Stomach (tissue), 9 donors: Measurements from ENCODE around the gene TM9SF1. TPM values are rescaled to one million over a fixed set of nuclear protein-coding genes. Genes with fewer than 3 reads are reported as not detected.

Experiments
- DNase-seq, 2 donors: peaks; one replicate each; pipeline versions ENCODE4 v3.0.0 to v3.0.0-alpha.2; 2013 to 2019
- H3K27ac ChIP-seq, 5 donors: fragments of 200-600 bp in 4 of 5; sonication (generic) in 4 of 5; one replicate each; pipeline ENCODE4 v1.5.1; 2013 to 2019; ENCODE audit warnings: mild to moderate bottlenecking in 1 of 5, moderate library complexity in 1 of 5
- H3K27me3 ChIP-seq, 3 donors: fragments of 200-600 bp; sonication (generic); one replicate each; pipeline ENCODE4 v1.5.1; 2017 to 2019; ENCODE audit warnings: mixed run types in 1 of 3
- H3K36me3 ChIP-seq, 4 donors: fragments of 200-600 bp; sonication (generic); 1 replicate in 3 of 4; 2 replicates in 1 of 4; pipeline ENCODE4 v1.5.1; 2016 to 2019
- H3K4me1 ChIP-seq, 4 donors: fragments of 200-600 bp; sonication (generic); one replicate each; pipeline ENCODE4 v1.5.1; 2016 to 2019
- H3K4me3 ChIP-seq, 4 donors: fragments of 200-600 bp; sonication (generic) in 3 of 4; one replicate each; pipeline ENCODE4 v1.5.1; 2016 to 2019; ENCODE audit warnings: mild to moderate bottlenecking in 1 of 4
- H3K9me3 ChIP-seq, 4 donors: fragments of 200-600 bp; sonication (generic); one replicate each; pipeline ENCODE4 v1.5.1; 2016 to 2019
- EP300 ChIP-seq: sonication (generic); formaldehyde crosslinking; IDR thresholded peaks from one replicate; pipeline ENCODE4 v1.6.1; 2017; ENCODE audit warnings: antibody characterized with exemption
- POLR2A ChIP-seq, 4 donors: fragments of 450-650 bp; IDR thresholded peaks; one replicate each; pipeline ENCODE4 v1.6.1; 2016; ENCODE audit warnings: antibody characterized with exemption in 4 of 4, control low read depth in 2 of 4, mild to moderate bottlenecking in 1 of 4, moderate library complexity in 1 of 4
- POLR2AphosphoS5 ChIP-seq, 3 donors: sonication (generic); formaldehyde crosslinking; IDR thresholded peaks; one replicate each; pipeline ENCODE4 v1.6.1; 2016; ENCODE audit warnings: antibody characterized with exemption in 3 of 3
- WGBS, 5 donors: extraction: QIAGEN DNeasy Blood & Tissue Kit in 3 of 5; methylation state at CpG; one replicate each; pipeline versions ENCODE4 v1.1.5 to v1.1.7; 2013 to 2018; 5-methylcytosine and 5-hydroxymethylcytosine counted together
- intact Hi-C: fragments of 100-400 bp; cut with DNase I; formaldehyde crosslinking; loops from one replicate; pipeline ENCODE4 v1.15.1; 2023; ENCODE audit warnings: low total_unique reads
- polyA plus RNA-seq, 3 donors: library from polyadenylated mRNA; stranded (reverse); fragments of 200-250 nt; gene quantifications; one replicate each; pipeline ENCODE4 v1.2.3, GENCODE V29; 2013
- total RNA-seq, 5 donors: library from RNA; depleted of rRNA; stranded (reverse); fragments of >200 nt; gene quantifications; one replicate each; pipeline versions ENCODE4 v1.1.0 to v1.2.3, GENCODE V29; 2014 to 2016
- TF ChIP-seq, protein P1 (sequence below), 7 experiments: fragments of 450-650 bp in 4 of 7; fragments of 200-600 bp in 3 of 7; sonication (generic) in 3 of 7; IDR thresholded peaks; one replicate each; pipeline ENCODE4 v1.5.1; 2016 to 2019; ENCODE audit warnings: antibody characterized with exemption in 7 of 7, control low read depth in 2 of 7, mild to moderate bottlenecking in 1 of 7
- donor health status: healthy with polysubstance abuse.
- donor health status: Bipolar disorder and iron deficiency.
- donor health status: healthy.

TM9SF1 gene
- total and polyA plus RNA-seq, 8 donors = 6.4 to 79.7 (median 28.8) TPM

DNA sequence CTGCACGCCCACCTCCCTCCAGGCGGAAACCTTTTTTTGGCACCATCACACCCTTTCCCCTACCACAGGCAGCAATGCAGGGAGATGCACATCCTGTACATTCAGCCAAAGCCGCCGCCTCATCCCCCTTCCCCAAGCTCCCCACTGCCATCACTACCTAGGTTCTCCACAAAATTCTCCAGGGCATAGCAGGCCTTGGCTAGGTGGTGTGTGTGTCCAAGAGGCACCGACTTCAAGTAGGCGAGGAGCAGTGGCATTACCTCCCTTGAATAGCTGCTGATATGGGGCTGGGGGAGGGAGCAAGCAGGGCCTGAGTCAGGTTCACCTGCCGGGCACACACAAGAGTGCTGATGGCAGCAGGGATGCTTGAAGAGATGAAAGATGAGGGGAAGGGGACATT lies 10.2 kb downstream of the TM9SF1 start:
- WGBS, 5 donors = 93 to 97% (median 94%) methylated on average over 7 of the region's 7 CpGs
- no peak overlapping the region for H3K4me3 ChIP-seq
- peaks cover 53 to 79% (median 74%) of the 10 kb centered on the region in 4 donors for H3K36me3 ChIP-seq
- no peaks in the 10 kb centered on the region for H3K27me3 ChIP-seq
- DNase-seq = no peak
- no peak overlapping the region for H3K27ac ChIP-seq
- H3K4me1 ChIP-seq = peaks cover 13 to 33% (median 27%) of the 10 kb centered on the region in 4 donors
- intact Hi-C loops = no loop called here
- TF ChIP-seq POLR2A (IDR thresholded peaks at IDR 0.05) (no peak), POLR2AphosphoS5 (IDR thresholded peaks at IDR 0.05) (no peak), EP300 (no peak)
- TF ChIP-seq, protein P1, sequence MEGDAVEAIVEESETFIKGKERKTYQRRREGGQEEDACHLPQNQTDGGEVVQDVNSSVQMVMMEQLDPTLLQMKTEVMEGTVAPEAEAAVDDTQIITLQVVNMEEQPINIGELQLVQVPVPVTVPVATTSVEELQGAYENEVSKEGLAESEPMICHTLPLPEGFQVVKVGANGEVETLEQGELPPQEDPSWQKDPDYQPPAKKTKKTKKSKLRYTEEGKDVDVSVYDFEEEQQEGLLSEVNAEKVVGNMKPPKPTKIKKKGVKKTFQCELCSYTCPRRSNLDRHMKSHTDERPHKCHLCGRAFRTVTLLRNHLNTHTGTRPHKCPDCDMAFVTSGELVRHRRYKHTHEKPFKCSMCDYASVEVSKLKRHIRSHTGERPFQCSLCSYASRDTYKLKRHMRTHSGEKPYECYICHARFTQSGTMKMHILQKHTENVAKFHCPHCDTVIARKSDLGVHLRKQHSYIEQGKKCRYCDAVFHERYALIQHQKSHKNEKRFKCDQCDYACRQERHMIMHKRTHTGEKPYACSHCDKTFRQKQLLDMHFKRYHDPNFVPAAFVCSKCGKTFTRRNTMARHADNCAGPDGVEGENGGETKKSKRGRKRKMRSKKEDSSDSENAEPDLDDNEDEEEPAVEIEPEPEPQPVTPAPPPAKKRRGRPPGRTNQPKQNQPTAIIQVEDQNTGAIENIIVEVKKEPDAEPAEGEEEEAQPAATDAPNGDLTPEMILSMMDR (IDR thresholded peaks at IDR 0.05) = no peak
- no peaks in the 10 kb centered on the region for H3K9me3 ChIP-seq

- H3K4me1 ChIP-seq = peaks cover 13 to 32% (median 21%) of the 10 kb centered on the region in 4 donors
- no peaks in the 10 kb centered on the region for H3K9me3 ChIP-seq
- intact Hi-C loops = no loop called here
- WGBS, 5 donors = 80 to 91% (median 84%) methylated on average over 14 to 19 of the region's 19 CpGs
- no peak overlapping the region for H3K4me3 ChIP-seq
- DNase-seq = no peak
- no peak overlapping the region for H3K27ac ChIP-seq
- no peak for TF ChIP-seq EP300
- TF ChIP-seq, protein P1 (IDR thresholded peaks at IDR 0.05) = no peak
- peaks cover 58 to 80% (median 78%) of the 10 kb centered on the region in 4 donors for H3K36me3 ChIP-seq
- H3K27me3 ChIP-seq = no peaks in the 10 kb centered on the region
Measured at GRCh38 chr14:24184104-24184970, 10.9 kb downstream of the TM9SF1 start.

- Histone ChIP-seq H3K27ac (no peak overlapping the region), H3K27me3 (no peaks in the 10 kb centered on the region), H3K4me1 (peaks cover 8 to 19% (median 11%) of the 10 kb centered on the region in 4 donors), H3K9me3 (no peaks in the 10 kb centered on the region), H3K4me3 (no peak overlapping the region), H3K36me3 (peaks cover 67 to 93% (median 90%) of the 10 kb centered on the region in 4 donors)
- DNase-seq = no peak
- intact Hi-C loops = no loop called here
- TF ChIP-seq EP300 = no peak
- TF ChIP-seq POLR2AphosphoS5 (IDR thresholded peaks at IDR 0.05) = no peak
- no peak for TF ChIP-seq POLR2A (IDR thresholded peaks at IDR 0.05)
- TF ChIP-seq, protein P1 (IDR thresholded peaks at IDR 0.05) = no peak
- 86 to 94% (median 87%) methylated on average over 9 to 15 of the region's 15 CpGs for WGBS, 5 donors
Measured at GRCh38 chr14:24183014-24183481, 12.2 kb downstream of the TM9SF1 start.

- Histone ChIP-seq H3K4me1 (peaks cover under 1 to 11% (median 3%) of the 10 kb centered on the region in 4 donors), H3K9me3 (no peaks in the 10 kb centered on the region), H3K27ac (no peak overlapping the region), H3K4me3 (no peak overlapping the region), H3K27me3 (no peaks in the 10 kb centered on the region), H3K36me3 (peaks cover 74 to 100% (median 98%) of the 10 kb centered on the region in 4 donors)
- intact Hi-C loops = no loop called here
- TF ChIP-seq POLR2AphosphoS5 (IDR thresholded peaks at IDR 0.05) (no peak), EP300 (no peak), POLR2A (IDR thresholded peaks at IDR 0.05) (no peak)
- TF ChIP-seq, protein P1 (IDR thresholded peaks at IDR 0.05) = no peak
- 77 to 84% (median 80%) methylated on average over 14 of the region's 14 CpGs for WGBS, 5 donors
- no peak for DNase-seq
Measured at GRCh38 chr14:24182110-24182882, 12.9 kb downstream of the TM9SF1 start.
